HG03520 (cell line): ENCODE measurements around the gene TTN.

ENCODE experiments used
- ATAC-seq: cut with Tn5 transposase; IDR thresholded peaks from one replicate; pipeline ENCODE4 v1.9.1; 2021; ENCODE audit warnings: mild to moderate bottlenecking, moderate library complexity; ENCODE audit not compliant: unreplicated experiment

TTN gene

DNA sequence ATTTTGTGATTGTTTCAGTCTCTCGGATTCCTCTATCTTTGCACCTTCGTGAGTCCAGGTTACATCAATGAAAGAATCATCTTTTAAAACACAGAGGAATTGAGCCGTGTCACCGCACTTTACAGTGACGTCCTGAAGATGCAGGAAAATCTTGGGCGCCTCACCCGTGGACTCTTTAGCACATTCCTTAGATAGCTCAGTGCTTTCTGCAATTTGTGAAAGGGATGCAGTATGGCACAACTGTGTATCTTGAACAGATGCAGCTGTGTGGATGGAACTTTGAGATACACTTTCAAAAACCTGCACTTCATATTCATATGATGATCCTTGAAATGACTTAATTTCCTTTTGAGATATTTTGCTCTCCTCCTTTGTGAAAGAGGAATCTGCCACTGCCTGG lies 50.9 kb downstream of the TTN start:
- ATAC-seq, result no peak

DNA sequence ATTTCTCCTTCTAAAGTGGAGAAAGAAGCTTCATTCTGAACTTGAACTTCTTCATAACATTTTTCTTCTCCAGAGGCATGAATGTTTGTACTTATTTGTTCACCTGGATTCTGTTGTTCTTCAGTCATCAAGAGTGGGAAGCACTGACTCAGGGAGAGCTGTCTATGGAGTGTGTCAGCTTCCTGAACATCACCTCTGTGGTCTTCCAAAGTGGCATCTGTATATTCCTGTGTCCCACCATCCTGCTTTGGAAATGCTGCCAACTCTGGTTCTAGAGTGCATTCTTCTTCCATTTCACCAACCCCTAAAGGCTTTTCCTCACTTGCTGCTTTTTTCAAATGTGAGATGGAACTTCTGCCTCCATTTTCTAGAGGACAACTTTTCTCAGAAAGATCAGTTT lies 59.5 kb downstream of the TTN start:
- no peak for ATAC-seq

DNA sequence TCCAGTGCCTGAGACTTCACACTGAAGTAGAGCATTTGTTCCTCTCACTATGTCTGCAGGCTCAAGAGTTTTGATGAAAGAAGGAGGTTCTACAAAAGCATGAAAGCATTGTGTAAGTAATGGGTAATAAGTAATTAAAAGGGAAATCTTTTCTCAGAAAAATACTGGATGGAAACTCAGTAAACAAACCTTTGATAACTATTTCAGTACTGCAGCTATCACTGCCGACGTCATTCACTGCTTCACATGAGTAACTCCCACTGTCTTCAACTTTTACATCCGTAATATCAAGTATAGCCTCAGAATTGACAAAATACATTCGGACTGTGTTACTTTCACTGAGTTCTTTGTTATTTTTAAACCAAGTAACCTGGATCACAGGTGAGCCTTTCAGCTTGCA lies 72.7 kb downstream of the TTN start:
- no peak for ATAC-seq

DNA sequence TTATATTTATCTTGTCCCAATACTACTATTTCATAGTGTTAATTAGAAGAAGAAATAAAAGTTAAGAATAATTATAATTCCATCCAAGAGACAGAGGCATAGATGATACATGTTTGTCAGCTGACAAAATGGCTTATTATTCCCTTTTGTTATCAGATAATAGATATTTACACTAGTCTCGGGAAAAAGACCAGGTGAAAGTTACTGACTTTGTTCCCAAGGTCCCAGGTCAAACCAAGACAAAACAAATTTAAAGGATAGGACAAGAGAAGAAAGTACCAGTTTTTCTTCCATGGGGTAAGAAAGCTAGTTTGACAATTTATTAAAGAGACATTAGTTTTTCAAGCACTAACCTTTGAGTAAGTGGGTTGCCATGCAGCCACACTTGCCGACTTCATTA lies 73.2 kb downstream of the TTN start:
- ATAC-seq, result no peak

DNA sequence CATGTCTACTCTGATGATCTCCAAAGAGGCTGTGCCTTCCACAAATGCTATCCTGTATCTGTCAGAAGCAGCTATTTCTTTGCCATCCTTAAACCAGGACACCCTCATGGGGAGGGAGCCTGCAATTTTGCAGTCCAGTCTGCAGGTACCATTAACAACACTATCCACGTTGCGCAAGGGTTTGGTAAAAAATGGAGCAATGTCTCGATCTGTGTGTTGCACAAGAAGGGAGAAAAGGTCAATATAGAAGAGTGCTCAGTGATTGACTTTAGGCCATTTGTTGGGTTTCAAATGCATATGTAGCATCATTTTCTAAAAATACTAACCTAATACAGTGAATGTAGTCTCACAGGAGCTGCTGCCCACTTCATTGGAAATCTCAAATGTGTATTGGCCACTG lies 74.3 kb downstream of the TTN start:
- no peak for ATAC-seq

DNA sequence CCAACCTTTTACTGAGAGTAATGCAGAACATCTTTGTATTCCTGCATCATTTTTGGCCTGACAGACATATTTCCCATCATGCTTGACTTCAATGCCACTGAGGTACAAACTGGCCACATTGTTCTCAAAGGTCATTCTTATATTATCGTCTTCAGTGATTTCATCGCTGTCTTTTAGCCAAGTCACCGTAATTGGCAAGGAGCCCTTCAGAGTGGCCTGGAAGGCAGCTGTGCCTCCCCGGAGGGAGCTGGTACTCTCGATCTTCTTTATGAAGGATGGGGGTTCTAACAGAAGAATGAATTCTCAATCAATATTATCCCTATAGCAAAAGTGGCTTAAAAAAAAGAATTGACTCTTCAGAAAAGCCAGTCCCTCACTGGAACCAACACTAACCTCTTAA lies 75.9 kb downstream of the TTN start:
- ATAC-seq, result no peak

DNA sequence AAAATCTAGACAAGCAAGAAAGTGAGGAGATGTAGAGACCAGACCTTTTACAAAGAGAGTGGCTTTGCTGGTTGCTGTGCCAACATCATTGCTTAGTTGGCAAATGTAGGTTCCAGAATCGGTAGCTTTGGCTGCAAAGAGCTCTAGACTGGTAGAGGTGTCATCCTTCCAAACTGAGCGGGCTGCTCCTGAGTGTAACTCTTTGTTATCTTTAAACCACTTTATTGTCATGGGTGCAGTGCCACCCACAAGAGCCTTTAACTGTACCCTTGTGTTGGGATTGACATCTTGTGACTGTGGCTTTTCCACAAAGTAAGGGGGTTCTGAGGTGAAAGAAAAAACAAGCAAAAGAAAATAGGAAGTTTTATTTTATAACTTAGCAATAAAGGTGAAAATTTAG lies 77.2 kb downstream of the TTN start:
- ATAC-seq, result no peak

DNA sequence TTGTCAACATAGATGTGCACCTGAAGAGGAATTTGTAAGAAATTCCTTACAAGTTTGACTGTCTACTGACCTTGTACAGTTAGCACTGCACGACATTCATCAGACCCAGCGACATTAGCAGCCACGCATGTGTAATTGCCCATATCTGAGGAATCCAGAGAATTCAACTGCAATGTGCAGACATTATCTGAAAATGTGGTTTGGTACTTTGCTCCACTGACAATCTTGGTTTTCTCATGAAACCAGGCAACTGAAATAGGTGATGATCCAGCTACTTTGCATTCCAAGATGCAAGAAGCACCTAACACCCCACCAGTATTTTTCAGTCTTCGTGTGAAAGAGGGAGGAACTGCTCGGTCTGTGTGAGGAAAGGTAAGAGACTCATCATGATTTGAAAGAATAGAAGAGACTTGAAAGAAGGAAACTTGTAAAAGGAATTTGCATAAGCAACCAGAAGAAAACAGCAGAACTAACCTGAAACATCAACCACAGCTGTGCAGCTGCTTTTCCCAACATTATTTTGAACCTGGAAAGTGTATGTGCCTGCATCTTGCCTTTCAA lies 83.4 kb downstream of the TTN start:
- no peak for ATAC-seq

DNA sequence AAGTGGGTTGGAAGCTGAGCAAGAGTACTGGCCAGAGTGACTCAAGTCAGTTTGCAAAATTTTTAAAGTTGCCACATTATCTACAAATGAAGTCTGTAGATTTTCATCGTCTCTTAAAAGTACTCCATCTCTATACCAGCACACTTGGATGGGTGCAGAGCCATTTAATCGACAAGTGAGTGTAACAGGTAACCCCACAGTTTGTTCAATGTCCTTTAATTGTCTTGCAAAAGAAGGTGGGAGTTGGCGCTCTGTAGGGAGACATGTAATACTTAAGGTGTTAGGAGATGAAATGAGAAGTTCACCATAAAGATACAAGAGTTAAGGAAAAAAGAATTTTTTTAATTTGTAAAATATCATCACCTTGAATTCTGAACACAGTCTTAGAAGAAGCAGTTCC lies 84.9 kb downstream of the TTN start:
- ATAC-seq, result no peak

DNA sequence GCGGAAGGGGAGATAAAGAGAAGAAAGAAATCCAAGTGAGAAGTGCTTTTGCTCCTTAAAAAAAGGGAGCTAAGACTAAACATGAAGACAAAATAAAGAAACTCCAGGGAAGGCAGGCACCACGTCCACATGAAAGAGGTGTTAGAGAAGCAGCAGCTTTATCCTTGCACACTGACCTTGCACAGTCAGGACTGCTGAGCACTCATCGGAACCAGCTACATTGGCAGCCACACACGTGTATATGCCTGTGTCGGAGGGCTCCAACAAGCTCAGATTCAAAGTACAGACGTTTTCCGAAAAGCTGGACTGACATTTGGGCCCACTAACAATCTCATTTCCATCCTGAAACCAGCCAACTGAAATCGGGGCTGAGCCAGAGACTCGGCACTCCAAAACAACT lies 88.2 kb downstream of the TTN start:
- no peak for ATAC-seq

DNA sequence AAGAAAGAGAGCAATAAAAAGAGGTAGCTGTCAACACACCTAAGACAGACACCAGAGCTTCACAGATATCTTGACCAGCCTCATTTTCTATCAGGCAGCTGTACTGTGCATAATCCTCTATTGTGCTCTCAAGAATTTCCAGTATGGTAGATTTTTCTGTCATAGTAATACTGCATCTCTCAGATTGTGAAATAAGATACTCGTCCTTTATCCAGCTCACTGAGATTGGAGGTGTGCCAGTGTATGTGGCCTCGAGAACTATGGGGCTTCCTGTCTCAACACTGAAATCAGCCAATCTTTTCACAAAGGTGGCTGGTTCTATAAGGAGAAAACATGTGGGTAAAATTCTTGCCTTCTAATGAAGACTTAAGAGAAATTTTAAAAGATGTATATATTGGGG lies 88.9 kb downstream of the TTN start:
- no peak for ATAC-seq

DNA sequence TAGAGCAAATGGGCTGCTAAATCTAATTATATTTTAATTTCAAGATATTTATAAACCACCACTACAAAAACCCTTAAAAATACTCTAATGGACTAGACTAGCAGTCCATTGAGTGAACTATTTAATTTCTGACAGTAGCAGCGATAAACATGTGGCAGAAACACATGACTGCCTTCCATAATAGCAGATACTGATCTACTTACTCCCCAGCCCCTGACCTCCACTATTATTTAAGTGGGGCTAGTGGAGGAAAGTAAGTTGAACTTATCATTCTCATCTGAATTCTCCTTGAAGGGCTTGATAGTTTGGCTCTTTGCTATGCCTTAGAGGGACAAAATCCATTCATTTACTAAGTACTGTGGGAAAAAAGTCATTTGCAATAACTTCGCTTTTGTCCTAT lies 90.8 kb downstream of the TTN start:
- no peak for ATAC-seq

DNA sequence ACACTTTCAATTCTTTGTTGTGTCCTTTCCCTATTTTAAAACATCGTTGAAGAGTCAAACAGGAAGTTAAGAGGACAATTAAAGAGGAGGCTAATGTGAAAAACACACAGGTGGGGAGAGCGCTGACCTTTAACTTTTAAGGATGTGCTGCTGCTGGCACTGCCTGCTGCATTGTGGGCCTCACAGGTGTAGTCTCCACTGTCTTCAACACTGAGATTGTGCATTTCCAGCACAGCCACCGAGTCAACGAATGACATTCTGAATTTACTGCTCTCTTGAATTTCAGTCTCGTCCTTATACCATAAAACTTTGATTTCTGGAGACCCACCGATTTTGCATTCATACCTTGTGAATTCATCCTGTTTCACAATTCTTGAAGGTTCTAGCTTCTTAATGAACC lies 91.9 kb downstream of the TTN start:
- no peak for ATAC-seq

DNA sequence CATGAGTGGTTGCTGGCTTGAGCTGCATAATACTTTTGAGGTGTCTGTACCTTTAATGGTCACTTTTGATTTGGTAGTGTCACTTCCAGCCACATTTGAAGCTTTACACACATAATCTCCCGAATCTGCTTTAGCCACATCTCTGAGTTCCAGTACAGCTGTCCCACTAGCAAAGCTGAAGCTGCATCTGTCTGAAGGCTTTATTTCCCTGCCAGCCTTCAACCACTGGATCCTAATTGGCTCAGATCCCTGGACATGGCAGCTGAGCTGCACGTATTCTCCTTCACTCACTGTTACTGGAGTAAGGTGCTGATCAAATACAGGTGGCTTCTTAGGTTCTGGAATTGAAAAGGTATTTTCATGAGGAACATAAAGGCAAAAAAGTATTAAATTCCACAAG lies 99.7 kb downstream of the TTN start:
- no peak for ATAC-seq

DNA sequence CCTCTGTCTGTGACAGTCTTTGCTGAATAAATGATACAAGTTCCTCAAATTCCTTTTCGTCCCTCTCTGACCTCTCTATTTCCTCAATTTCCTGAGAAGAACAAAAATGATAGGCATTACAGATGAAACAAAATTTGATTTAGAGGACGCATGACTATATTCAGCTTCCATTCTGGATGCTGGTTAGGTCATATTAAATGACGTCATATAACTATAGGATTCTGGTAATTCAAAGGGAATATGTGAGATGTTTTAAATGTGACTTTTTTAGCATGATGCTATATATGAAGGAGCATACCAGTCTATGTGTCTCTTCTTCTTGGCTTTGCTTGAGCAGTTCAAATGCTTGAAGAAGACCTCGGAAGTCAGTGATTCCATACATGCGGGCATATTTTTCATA lies 102.3 kb downstream of the TTN start:
- ATAC-seq, result no peak

DNA sequence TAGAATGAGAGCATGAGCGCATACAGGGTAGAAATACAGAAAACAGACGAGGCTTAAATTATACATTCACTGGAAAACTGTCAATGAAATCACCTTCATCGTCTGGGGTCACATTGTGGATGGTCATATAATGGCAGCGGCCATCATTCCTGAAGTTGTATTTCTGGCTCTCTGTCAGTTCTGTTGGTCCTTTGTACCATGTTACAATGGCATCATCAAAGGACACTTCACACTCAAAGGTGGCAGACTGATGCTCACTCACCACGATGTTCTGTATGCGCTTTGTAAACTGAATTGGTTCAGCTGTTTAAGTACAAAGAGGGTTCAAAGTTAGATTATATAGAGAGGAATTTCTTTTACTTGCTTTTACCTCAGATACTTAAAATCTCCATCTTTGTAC lies 104.9 kb downstream of the TTN start:
- ATAC-seq, result no peak

DNA sequence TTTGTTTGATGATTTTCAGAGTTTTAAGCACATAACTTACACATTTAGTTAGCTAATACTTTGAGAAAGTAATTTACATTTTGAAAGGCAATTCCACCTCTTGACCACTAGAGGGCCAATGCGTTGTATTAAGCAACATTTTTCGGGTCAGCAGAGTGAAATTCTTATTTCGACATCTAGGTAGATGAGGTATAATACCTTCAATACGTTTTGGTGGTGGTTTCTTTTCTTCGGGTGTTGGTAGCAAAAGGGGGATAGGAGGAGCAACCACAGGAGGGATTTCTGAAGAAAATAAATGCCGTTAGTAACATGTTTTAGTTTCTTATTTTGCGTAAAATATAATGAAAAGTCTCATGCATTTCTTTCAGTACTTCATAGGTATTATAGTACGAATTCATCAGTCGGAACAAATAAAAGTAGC lies 106.3 kb downstream of the TTN start:
- ATAC-seq, result no peak

DNA sequence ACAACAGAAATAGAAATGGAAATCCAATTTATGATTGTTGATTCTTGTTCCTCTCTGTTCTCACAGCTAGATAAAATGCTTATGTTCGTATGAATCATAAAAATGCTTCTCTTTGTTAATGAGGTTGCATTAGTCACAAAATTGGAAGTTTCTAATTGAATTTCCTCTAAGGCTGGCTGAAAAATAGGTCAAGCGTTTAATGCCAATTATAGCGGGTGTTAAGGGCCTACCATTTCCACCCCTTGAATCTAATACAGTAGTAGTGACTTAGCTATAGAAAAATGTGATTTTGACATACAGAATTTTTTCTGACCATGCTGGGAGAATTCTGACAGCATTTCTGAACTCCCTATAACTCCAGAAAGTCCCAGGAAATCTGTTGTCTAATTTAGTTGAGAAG lies 107.1 kb downstream of the TTN start:
- no peak for ATAC-seq

DNA sequence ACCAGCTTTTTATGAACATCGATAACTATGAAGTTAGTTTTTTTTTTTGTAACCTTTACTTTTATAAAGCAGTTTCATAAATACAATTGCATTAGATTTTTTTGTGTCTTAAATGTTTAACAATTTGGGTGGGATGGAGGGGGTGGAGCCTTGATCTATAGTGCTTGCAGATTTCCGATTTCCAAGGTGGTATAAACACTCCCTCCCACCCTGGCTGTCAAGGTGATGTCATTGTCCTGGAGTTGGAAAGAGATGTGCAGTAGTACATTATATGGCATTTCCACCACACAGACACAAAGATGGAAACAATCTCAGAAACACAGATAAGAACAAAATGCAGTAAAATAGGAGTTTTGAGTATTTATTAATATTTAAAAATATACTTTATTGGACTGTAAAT lies 114.4 kb downstream of the TTN start:
- no peak for ATAC-seq

DNA sequence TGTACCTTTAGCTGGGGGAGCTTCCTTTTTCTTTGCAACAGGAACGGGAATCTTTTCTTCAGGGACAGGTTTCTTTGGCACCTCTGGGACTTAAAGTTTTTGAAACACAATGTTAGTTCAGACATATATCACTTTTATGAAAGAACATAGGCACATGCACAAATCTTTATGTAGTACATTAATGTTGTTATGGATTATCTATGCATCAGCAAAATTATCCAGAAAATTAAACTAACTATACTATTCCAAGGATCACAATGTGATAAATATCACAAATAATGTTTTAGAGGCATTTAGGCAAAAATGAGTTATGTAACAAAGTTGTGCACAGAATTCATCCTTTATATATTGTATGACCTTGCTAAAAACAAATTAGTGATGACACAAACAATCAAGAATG lies 117.4 kb downstream of the TTN start:
- no peak for ATAC-seq

DNA sequence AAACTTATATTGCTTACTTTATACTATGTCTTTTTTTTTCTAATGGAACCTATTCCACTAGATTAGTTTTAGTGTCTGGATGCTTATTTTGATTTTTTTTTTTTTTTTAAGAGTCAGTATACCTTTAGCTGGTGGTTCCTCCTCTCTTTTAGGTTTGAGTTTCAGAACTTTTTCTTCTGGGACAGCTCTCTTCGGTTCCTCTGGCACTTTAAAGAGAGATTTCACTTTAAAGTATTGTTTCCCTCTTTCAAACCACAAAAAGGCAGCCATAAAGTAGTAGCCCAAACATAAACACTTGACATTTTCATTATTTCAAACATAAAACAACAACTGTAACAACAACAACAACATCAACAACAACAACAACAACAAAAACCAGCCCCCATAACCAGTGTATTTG lies 123.3 kb downstream of the TTN start:
- no peak for ATAC-seq

DNA sequence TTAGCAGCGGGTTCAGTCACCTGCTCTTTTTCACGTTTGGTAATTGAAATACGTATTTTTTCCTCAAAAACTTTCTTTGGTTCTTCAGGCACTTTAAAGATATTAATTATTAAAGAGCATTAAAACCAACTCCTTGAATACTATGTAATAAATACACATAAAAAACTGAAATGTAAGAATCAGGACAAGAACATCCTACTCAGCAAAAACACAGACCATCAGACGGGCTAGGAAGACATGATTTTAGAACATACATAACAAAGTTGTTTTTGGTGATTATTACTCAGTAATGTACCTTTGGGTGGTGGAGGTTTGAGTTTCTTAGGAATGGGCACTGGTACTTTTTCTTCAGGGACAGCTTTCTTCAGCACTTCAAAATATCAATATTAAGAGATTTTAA lies 126.1 kb downstream of the TTN start:
- ATAC-seq, result no peak

DNA sequence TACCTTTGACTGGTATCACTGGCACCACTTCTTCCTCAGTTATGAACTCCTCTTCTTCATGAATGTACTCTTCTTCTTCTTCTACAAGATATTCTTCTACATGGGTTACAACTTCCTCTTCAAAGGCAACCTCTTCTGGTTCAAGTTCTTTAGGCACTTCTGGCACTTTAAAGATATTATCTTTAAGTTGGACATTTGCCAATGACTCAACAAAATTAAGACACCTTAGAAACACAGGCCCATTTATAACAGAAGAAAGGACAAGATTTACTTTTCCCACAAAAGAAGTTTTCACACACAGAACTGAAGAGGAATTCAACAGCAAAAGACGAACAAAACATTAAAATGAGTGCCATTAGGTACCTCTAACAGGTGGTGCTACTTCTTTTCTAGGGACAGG lies 127.3 kb downstream of the TTN start:
- ATAC-seq, result no peak

DNA sequence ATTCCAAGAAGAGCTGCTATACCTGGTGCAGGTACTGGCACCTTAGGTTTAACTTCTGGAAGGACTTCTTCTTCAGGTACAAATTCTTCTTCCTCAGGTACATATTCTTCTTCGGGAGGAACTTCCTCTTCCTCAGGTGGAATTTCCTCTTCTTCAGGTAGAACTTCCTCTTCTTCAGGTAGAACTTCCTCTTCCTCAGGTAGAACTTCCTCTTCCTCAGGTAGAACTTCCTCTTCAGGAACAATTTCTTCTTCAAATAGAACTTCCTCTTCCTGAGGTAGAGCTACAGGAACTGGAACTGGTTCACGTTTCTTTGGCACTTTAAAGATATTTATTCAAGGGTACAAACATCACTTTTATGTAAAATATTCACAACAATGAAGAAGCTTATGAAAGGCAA lies 129.6 kb downstream of the TTN start:
- no peak for ATAC-seq
